ENCODE measurements around the gene MDP1. TPM values are rescaled to one million over a fixed set of nuclear protein-coding genes. Genes with fewer than 3 reads are reported as not detected.
"Not testable (repeated sequence)": the region's sequence is repeated elsewhere in the genome, so short reads cannot be mapped to it uniquely, and the experiment has no call there.

MDP1 gene
- total RNA-seq, 1 experiment from 2014 or later: 7.4 TPM

DNA sequence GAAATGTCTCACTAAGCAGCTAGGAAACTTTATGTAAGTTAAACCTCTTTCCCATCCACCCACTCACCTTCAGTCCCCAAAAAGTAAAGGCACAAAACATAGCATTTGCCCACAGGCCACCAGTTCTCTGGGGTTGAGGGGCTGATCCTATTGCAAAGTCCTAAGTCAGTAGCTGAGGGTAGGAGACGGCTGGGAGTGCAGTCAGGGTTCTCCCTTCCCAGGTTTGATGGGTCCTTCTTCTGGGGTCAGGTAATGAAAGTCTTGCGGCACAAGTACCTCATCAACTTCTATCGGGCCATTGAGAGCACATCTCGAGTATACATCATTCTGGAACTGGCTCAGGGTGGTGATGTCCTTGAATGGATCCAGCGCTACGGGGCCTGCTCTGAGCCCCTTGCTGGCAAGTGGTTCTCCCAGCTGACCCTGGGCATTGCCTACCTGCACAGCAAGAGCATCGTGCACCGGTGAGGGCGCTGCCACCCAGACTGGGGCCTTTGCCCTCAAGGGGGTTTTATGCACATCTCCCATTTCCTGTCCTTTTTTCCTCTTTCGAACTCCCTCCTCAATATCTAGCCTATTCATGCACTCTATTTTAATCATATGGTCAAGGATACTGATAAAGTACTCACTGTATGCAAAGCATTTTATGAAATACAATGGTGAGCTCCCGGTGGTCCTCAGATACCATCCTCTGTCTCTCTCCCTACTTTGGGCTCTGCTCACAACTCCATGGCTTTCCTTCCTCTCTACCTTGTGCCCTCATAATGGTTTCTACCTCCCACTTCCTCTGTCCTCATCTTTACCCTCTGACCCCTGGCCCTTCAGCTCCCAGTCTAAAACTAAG lies 9.4 kb downstream of the MDP1 start:
- Mint-ChIP-seq H3K4me1 (ENCODE audit: low read depth, unreplicated experiment) (no peaks in the 10 kb centered on the region), H3K4me3 (ENCODE audit: low read depth, unreplicated experiment) (no peak overlapping the region), H3K27ac (ENCODE audit: unreplicated experiment) (no peak overlapping the region), H3K27me3 (ENCODE audit: unreplicated experiment) (no peaks in the 10 kb centered on the region), H3K36me3 (ENCODE audit: insufficient read depth, unreplicated experiment) (peaks cover 63% of the 10 kb centered on the region), H3K9me3 (ENCODE audit: low read depth, unreplicated experiment) (peaks cover 5% of the 10 kb centered on the region)
- TF ChIP-seq, protein P1, sequence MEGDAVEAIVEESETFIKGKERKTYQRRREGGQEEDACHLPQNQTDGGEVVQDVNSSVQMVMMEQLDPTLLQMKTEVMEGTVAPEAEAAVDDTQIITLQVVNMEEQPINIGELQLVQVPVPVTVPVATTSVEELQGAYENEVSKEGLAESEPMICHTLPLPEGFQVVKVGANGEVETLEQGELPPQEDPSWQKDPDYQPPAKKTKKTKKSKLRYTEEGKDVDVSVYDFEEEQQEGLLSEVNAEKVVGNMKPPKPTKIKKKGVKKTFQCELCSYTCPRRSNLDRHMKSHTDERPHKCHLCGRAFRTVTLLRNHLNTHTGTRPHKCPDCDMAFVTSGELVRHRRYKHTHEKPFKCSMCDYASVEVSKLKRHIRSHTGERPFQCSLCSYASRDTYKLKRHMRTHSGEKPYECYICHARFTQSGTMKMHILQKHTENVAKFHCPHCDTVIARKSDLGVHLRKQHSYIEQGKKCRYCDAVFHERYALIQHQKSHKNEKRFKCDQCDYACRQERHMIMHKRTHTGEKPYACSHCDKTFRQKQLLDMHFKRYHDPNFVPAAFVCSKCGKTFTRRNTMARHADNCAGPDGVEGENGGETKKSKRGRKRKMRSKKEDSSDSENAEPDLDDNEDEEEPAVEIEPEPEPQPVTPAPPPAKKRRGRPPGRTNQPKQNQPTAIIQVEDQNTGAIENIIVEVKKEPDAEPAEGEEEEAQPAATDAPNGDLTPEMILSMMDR (IDR thresholded peaks at IDR 0.05; ENCODE audit: unreplicated experiment): no peak
- intact Hi-C loops (cut with micrococcal nuclease; ENCODE audit: unreplicated experiment): no loop called here
- no TSS peak for BruUV-seq (replicated peaks)
- CTCF ChIA-PET: no interaction called here
- DNase-seq: no peak

DNA sequence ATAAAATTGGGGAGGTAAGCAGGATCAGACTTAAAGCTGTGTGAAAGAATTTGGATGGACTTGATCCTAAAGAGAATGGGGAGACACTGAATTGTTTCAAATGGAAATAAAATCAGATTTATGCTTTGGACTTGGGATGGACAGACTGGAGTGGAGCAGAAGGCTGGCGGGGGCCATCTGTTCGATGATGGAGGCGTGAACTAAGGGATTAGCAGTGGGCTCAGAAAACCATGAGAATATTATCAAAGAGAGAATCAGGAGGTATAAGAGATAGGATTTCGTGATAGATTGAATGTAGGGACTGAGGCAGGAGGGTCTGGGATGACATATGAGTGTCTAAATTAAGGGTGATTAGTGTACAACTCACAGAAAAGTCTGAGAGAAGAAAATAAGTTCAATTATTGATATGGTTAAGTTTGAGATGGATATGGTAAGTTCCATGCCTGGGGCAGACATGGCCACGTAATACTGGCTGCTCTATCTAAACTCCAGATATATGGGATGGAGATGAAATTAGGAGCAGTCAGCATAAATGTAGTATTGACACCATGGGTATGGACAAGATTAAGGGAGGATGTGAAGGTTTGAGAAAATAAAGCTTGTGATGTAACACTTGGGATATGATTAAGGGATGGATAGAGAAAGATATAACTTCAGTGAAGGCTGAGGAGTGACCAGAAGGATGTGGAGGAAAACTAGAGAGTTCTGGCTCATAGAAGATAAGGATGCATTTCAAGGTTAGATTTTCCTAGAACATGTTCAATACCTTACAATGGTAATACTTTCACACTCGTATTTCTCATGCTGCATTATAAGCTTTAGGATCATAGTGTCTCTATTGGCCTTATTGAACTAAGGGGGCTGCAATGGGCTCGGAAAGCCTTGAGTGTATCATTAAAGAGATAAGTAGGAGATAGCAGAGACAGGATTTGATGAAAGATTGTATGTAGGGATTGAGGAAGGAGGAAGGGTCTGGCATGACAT lies 11.4 kb downstream of the MDP1 start:
- CTCF ChIA-PET: no interaction called here
- no peak for DNase-seq
- Mint-ChIP-seq H3K4me1 (ENCODE audit: low read depth, unreplicated experiment) (no peaks in the 10 kb centered on the region), H3K27me3 (ENCODE audit: unreplicated experiment) (no peaks in the 10 kb centered on the region), H3K36me3 (ENCODE audit: insufficient read depth, unreplicated experiment) (peaks cover 66% of the 10 kb centered on the region), H3K4me3 (ENCODE audit: low read depth, unreplicated experiment) (no peak overlapping the region), H3K9me3 (ENCODE audit: low read depth, unreplicated experiment) (peaks cover 5% of the 10 kb centered on the region), H3K27ac (ENCODE audit: unreplicated experiment) (no peak overlapping the region)
- intact Hi-C loops (cut with micrococcal nuclease; ENCODE audit: unreplicated experiment): no loop called here
- BruUV-seq (replicated peaks): no TSS peak
- TF ChIP-seq, protein P1 (IDR thresholded peaks at IDR 0.05; ENCODE audit: unreplicated experiment): no peak

DNA sequence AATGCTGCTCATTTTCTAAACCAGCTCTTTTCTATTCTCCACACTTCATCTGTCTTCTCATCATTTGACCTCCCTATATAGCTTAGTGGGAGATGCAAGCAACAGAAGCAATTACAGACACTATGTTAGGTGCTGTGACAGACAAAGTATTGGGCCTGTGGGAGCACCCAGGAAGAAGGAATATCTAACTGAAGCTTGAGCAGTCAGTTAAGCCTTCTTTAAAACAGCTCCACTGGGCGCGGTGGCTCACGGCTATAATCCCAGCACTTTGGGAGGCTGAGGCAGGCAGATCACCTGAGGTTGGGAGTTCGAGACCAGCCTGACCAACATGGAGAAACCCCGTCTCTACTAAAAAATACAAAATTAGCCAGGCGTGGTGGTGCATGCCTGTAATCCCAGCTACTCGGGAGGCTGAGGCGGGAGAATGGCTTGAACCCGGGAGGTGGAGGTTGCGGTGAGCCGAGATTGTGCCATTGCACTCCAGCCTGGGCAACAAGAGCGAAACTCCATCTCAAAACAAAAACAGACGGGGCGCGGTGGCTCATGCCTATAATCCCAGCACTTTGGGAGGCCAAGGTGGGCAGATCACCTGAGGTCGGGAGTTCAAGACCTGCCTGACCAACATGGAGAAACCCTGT lies 12.5 kb downstream of the MDP1 start:
- H3K4me1 Mint-ChIP-seq (ENCODE audit: low read depth, unreplicated experiment); H3K4me3 Mint-ChIP-seq (ENCODE audit: low read depth, unreplicated experiment); H3K27me3 Mint-ChIP-seq (ENCODE audit: unreplicated experiment); DNase-seq; H3K27ac Mint-ChIP-seq (ENCODE audit: unreplicated experiment); intact Hi-C loops (cut with micrococcal nuclease; ENCODE audit: unreplicated experiment); BruUV-seq (replicated peaks); H3K9me3 Mint-ChIP-seq (ENCODE audit: low read depth, unreplicated experiment); CTCF ChIA-PET: not testable (repeated sequence)
- peaks cover 68% of the 10 kb centered on the region for H3K36me3 Mint-ChIP-seq (ENCODE audit: insufficient read depth, unreplicated experiment)

DNA sequence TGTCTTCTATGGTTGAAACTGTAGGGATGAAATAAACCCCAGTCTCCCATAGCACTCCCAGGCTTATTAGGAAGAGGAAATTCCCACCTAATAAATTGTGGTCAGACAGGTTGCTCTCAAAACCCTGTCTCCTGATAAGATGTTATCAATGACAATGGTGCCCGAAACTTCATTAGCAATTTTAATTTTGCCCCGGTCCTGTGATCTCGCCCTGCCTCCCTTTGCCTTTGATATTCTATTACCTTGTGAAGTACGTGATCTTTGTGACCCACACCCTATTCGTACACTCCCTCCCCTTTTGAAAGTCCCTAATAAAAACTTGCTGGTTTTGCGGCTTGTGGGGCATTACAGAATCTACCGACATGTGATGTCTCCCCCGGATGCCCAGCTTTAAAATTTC lies 13.3 kb downstream of the MDP1 start:
- H3K4me3 Mint-ChIP-seq (ENCODE audit: low read depth, unreplicated experiment); H3K27ac Mint-ChIP-seq (ENCODE audit: unreplicated experiment); H3K27me3 Mint-ChIP-seq (ENCODE audit: unreplicated experiment); BruUV-seq (replicated peaks); H3K4me1 Mint-ChIP-seq (ENCODE audit: low read depth, unreplicated experiment); DNase-seq; CTCF ChIA-PET; intact Hi-C loops (cut with micrococcal nuclease; ENCODE audit: unreplicated experiment); H3K9me3 Mint-ChIP-seq (ENCODE audit: low read depth, unreplicated experiment): not testable (repeated sequence)
- peaks cover 63% of the 10 kb centered on the region for H3K36me3 Mint-ChIP-seq (ENCODE audit: insufficient read depth, unreplicated experiment)
